Measurements from ENCODE around the gene KPNA1.

Gene KPNA1

DNA sequence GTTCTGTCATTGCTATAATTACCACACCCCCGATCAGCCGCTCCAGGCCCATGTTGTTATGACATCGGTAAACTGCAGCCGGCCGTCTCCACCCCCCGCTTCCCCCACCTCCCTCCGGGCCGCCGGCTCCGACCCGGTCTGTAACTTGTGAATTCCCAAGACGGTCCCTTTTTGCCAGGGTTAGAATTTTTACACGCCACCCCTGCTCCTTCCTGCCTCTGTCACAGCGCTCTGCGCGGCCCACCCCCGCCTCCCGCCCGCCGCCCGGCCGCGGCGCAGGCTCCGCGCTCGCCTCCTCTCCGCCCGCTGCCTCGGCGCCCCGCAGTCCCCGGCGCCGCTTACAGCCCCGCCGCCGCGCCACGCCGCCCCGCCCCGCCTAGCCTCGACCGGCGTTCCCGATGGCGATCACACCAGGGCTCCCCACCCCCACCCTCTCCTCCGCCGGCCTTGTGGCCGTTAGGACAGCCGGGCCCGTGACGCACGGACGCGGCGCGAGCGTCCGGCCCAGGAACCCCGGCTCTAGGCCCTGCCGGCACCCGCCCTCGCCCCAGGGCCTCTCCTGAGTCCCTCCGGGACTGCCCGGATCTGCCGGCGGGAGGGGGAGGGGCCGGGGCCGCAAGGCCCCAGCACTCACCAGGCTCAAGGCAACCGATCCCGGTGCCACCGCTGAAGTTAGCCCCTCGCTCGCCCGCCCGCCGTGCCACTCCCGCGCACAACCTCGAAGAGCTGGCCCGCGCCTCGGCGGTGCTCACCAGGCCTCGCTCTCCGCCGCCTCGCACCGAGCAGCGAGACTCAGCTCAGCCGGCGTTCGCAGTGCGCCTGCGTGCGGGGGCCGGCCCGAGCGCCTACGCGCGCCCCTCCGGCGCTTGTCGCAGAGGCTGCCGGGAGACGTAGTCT lies at the start of gene KPNA1:
TSS of gene KPNA1 (minus strand) at position 817 of the 897 bp plus-strand sequence. CDS start 18,374 bp downstream, outside the sequence.
- peak; percentile 76 to 82 for DNase-seq (ENCODE audit: low read depth in 2 of 2)

GRCh38 chr3:122564155-122564912 lies 49.6 kb upstream of the KPNA1 start, which contains the start of the genes DTX3L and PARP9:
DTX3L (plus strand) TSS chr3:122564338; CDS start chr3:122564427, 89 bp downstream.
PARP9 (minus strand) TSS chr3:122564300; CDS start chr3:122559620, 4,680 bp downstream.
- DNase-seq (ENCODE audit: low read depth in 2 of 2), result peak; percentile 68 to 70

DNA sequence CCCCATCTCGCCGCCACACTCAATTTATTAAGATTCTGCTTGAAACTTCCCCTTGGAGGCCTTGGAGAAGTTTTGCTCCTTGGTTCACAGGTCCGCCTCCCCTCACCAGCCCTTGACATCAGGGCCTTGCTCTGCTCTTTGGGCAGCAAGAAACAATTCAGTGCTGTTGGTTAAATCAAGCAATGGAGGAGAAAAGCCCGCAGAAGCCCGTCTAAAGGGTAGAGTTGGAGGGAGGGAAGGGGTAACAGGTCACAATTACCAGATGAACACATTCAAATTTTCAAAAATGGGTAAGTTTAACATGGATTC lies 48.9 kb upstream of the KPNA1 start:
- no peak for DNase-seq (ENCODE audit: low read depth in 2 of 2)

- no peak for DNase-seq (ENCODE audit: low read depth in 2 of 2)
Measured at GRCh38 chr3:122562923-122563716, 48.4 kb upstream of the KPNA1 start.

GRCh38 chr3:122560680-122561079 lies 45.9 kb upstream of the KPNA1 start:
- peak in 1 of 2 donors; percentile 45 for DNase-seq (ENCODE audit: low read depth in 2 of 2)

DNA sequence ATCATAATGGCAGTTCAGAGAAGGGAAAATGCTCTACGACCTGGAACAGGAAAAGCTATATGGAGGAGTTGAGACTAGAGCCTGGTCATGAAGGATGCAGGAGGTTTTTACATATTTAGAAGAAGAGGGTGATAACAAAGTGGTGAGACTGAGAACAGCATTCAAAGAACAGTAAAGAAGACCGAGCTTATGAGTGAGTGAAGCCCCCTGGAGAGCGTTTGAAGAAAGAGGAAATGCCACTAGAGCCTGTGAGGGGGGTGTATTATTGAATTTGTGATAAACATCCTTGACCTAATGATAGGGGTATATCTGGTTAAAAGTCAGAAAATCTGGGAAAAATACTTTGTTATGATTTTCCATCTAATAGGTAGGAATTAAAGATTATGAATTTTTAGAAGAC lies 45.2 kb upstream of the KPNA1 start:
- DNase-seq (ENCODE audit: low read depth in 2 of 2), result no peak

- no peak for DNase-seq (ENCODE audit: low read depth in 2 of 2)
Measured at GRCh38 chr3:122558605-122559004, 43.9 kb upstream of the KPNA1 start.

GRCh38 chr3:122557356-122557755 lies 42.6 kb upstream of the KPNA1 start:
- no peak for DNase-seq (ENCODE audit: low read depth in 2 of 2)

- no peak for DNase-seq (ENCODE audit: low read depth in 2 of 2)
Measured at GRCh38 chr3:122555275-122556071, 40.7 kb upstream of the KPNA1 start.

- no peak for DNase-seq (ENCODE audit: low read depth in 2 of 2)
Measured at GRCh38 chr3:122553171-122553570, 38.4 kb upstream of the KPNA1 start.

- DNase-seq (ENCODE audit: low read depth in 2 of 2), result no peak
Measured at GRCh38 chr3:122548619-122549018, 33.9 kb upstream of the KPNA1 start.

GRCh38 chr3:122548076-122548475 lies 33.3 kb upstream of the KPNA1 start:
- no peak for DNase-seq (ENCODE audit: low read depth in 2 of 2)

- DNase-seq (ENCODE audit: low read depth in 2 of 2), result no peak
Measured at GRCh38 chr3:122546151-122546550, 31.4 kb upstream of the KPNA1 start.

DNA sequence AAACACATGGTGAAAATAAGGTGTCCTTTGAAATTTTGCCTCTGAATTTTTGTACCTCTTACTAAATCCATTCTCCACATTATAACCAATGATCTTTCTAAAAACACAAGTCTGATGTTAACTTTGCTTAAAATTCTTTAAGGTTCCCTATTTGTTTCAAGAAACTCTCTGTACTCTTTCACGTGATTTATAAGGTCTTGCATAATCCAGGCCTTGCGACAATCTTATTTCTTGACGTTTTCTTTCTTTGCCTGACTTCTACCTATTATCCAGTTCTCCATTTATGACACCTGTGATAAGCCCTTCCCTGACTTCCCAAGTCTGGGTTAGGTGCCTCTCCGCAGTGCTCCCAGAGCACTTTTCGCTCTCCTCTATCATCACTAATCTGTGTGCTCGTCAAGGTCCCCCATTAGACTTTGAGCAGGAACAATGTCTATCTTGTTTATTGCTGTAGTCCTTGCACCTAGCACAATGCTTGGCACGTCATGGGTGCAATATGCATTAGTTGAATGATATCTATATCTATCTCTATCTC lies 24.3 kb upstream of the KPNA1 start:
- no peak for DNase-seq (ENCODE audit: low read depth in 2 of 2)

DNA sequence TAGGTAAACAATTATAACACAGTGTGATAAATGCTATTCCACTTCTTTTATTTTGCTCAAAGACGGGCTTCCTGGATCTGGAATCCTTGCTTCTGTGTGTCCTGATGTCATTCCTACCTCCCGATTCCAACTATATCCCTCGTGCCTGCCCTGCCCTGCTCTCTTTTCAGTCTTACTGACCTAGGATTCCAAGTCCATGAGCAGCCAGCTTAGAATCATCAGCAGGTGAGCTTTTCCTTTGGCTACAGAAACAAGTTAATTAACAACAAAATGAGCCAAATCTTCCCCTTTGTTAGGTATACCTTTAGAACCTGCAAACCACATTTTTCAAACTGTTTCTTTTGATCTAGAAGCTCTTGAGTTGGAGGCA lies 21.9 kb upstream of the KPNA1 start:
- DNase-seq (ENCODE audit: low read depth in 2 of 2), result no peak

DNA sequence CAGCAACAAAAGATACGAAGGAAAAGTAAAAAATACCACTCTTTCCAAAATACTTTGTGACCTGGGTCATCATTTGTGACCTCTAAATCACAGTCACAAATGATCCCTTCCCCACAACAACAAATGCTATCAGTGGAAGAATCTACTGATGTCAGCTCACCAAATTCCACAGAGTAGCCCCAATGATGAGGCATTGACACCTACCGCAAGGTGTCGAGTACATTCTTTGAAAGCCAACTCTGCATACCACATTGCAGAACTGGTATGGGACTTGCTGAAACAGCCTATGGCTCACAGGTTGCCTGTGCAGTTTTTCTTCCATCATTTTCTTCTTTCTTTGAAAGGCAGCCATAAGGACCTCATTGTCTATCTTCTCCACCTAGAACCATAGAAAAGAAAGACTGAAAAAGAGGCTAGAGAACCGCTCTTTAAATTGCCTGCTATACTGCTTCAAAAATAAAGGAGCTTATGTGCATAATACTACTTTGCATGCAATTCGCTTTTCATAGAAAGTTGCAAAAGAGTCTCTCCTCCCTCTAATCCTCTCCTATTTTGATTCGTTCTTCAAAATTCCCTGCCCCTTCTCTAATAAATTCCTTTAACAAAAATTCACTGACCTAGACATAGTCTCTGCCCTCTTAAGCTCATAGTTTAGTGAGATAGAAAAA lies 21.4 kb upstream of the KPNA1 start:
- DNase-seq (ENCODE audit: low read depth in 2 of 2), result no peak

- DNase-seq (ENCODE audit: low read depth in 2 of 2), result peak; percentile 13 to 42
Measured at GRCh38 chr3:122533931-122534334, 19.2 kb upstream of the KPNA1 start.

DNA sequence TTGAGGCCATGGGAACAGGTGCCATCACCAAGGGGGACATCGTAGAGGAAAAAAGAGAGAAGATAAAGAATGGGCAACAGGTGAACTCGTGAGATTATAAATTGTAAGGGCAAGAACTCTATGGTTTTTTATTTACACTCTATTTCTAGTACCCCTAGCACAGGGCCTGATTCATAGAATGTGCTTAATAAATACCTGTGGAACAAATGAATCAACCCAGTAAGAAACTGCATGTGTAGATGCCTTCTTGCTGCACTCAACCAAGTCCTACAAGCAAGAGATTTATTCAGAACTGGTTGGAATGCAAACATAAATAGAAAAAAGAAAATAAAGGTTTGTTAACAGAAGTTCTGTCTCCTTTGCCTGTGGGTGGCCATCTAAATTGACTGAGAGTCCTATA lies 18.7 kb upstream of the KPNA1 start:
- no peak for DNase-seq (ENCODE audit: low read depth in 2 of 2)

- DNase-seq (ENCODE audit: low read depth in 2 of 2), result no peak
Measured at GRCh38 chr3:122530164-122530563, 15.4 kb upstream of the KPNA1 start.

GRCh38 chr3:122523317-122523716 lies 8.6 kb upstream of the KPNA1 start:
- no peak for DNase-seq (ENCODE audit: low read depth in 2 of 2)
